Measurements from ENCODE around the gene CHN1.

The CHN1 gene

GRCh38 chr2:174787487-174788205, 217.5 kb downstream of the CHN1 start:
- DNase-seq (ENCODE audit: low read depth in 3 of 3): no peak

- no peak for DNase-seq (ENCODE audit: low read depth in 3 of 3)
Observed at GRCh38 chr2:174786066-174786725, 219.0 kb downstream of the CHN1 start.

GRCh38 chr2:174785481-174785880, 219.7 kb downstream of the CHN1 start:
- no peak for DNase-seq (ENCODE audit: low read depth in 3 of 3)

GRCh38 chr2:174784909-174785308, 220.3 kb downstream of the CHN1 start:
- DNase-seq (ENCODE audit: low read depth in 3 of 3): no peak

- DNase-seq (ENCODE audit: low read depth in 3 of 3): no peak
Observed at GRCh38 chr2:174784316-174784715, 220.9 kb downstream of the CHN1 start.

- no peak for DNase-seq (ENCODE audit: low read depth in 3 of 3)
Observed at GRCh38 chr2:174781996-174782395, 223.2 kb downstream of the CHN1 start.

GRCh38 chr2:174781298-174781697, 223.9 kb downstream of the CHN1 start:
- no peak for DNase-seq (ENCODE audit: low read depth in 3 of 3)

GRCh38 chr2:174780856-174781255, 224.3 kb downstream of the CHN1 start:
- DNase-seq (ENCODE audit: low read depth in 3 of 3): no peak

GRCh38 chr2:174780191-174780840, 224.9 kb downstream of the CHN1 start:
- no peak for DNase-seq (ENCODE audit: low read depth in 3 of 3)

GRCh38 chr2:174779361-174779928, 225.7 kb downstream of the CHN1 start:
- no peak for DNase-seq (ENCODE audit: low read depth in 3 of 3)

- DNase-seq (ENCODE audit: low read depth in 3 of 3): peak; percentile 36 to 62 (median 38)
Observed at GRCh38 chr2:174778085-174778981, 226.8 kb downstream of the CHN1 start.

- no peak for DNase-seq (ENCODE audit: low read depth in 3 of 3)
Observed at GRCh38 chr2:174777347-174778084, 227.7 kb downstream of the CHN1 start.

- DNase-seq (ENCODE audit: low read depth in 3 of 3): no peak
Observed at GRCh38 chr2:174776675-174777074, 228.5 kb downstream of the CHN1 start.

GRCh38 chr2:174776223-174776622, 229.0 kb downstream of the CHN1 start:
- no peak for DNase-seq (ENCODE audit: low read depth in 3 of 3)

- DNase-seq (ENCODE audit: low read depth in 3 of 3): no peak
Observed at GRCh38 chr2:174775571-174775980, 229.6 kb downstream of the CHN1 start.

- no peak for DNase-seq (ENCODE audit: low read depth in 3 of 3)
Observed at GRCh38 chr2:174774886-174775285, 230.3 kb downstream of the CHN1 start.

GRCh38 chr2:174773215-174773614, 232.0 kb downstream of the CHN1 start:
- DNase-seq (ENCODE audit: low read depth in 3 of 3): no peak

GRCh38 chr2:174772472-174772801, 232.7 kb downstream of the CHN1 start:
- no peak for DNase-seq (ENCODE audit: low read depth in 3 of 3)

GRCh38 chr2:174771631-174772471, 233.3 kb downstream of the CHN1 start:
- DNase-seq (ENCODE audit: low read depth in 3 of 3): no peak

GRCh38 chr2:174771136-174771535, 234.0 kb downstream of the CHN1 start:
- no peak for DNase-seq (ENCODE audit: low read depth in 3 of 3)

Data from stimulated activated CD4-positive, alpha-beta T cell treated with anti-CD3 and anti-CD28 coated beads, TNF-alpha, amount 100 ng/mL, for 48 hours (primary cell).